HG03025 (cell line): ENCODE data around the gene MYBPHL.

ENCODE experiments used
- ATAC-seq: cut with Tn5 transposase; IDR thresholded peaks from one replicate; pipeline ENCODE4 v1.9.1; 2021; ENCODE audit warnings: mild to moderate bottlenecking, moderate library complexity; ENCODE audit not compliant: unreplicated experiment, low FRiP score

The MYBPHL gene

GRCh38 chr1:109281680-109282496 is 24.9 kb downstream of the MYBPHL start:
- ATAC-seq = no peak

GRCh38 chr1:109280862-109281261 is 25.9 kb downstream of the MYBPHL start:
- ATAC-seq = no peak

GRCh38 chr1:109279615-109280278 is 27.1 kb downstream of the MYBPHL start:
- no peak for ATAC-seq

GRCh38 chr1:109277434-109278204 is 29.2 kb downstream of the MYBPHL start:
- peak; percentile 64 for ATAC-seq

GRCh38 chr1:109275706-109276345 is 31.0 kb downstream of the MYBPHL start:
- ATAC-seq = no peak

- ATAC-seq = no peak
These were observed 32.0 kb downstream of the MYBPHL start for GRCh38 chr1:109274533-109275476.

- ATAC-seq = no peak
These were observed 33.1 kb downstream of the MYBPHL start for GRCh38 chr1:109273570-109274288.

GRCh38 chr1:109272831-109273547 is 33.8 kb downstream of the MYBPHL start:
- no peak for ATAC-seq

- no peak for ATAC-seq
These were observed 34.6 kb downstream of the MYBPHL start for GRCh38 chr1:109272021-109272799.

- ATAC-seq = no peak
These were observed 35.4 kb downstream of the MYBPHL start for GRCh38 chr1:109271458-109271857.

GRCh38 chr1:109270623-109271317 is 36.0 kb downstream of the MYBPHL start:
- no peak for ATAC-seq

- no peak for ATAC-seq
These were observed 36.7 kb downstream of the MYBPHL start for GRCh38 chr1:109269981-109270622.

GRCh38 chr1:109269212-109269980 is 37.4 kb downstream of the MYBPHL start:
- no peak for ATAC-seq

GRCh38 chr1:109268431-109269211 is 38.2 kb downstream of the MYBPHL start:
- ATAC-seq = no peak

GRCh38 chr1:109267743-109268300 is 39.0 kb downstream of the MYBPHL start:
- ATAC-seq = no peak
